Middle frontal gyrus (tissue), 1 donor: Measurements from ENCODE around the gene ALKBH3.

Experiments
- DNase-seq: peaks from one replicate; pipeline ENCODE4 v3.0.0-alpha.2; 2015; ENCODE audit warnings: low spot score; ENCODE audit errors: extremely low spot score

ALKBH3 gene

GRCh38 chr11:43922295-43922648 lies 41.6 kb downstream of the ALKBH3 start:
- DNase-seq = no peak

- DNase-seq = no peak
Observed at GRCh38 chr11:43922744-43923405, 42.2 kb downstream of the ALKBH3 start.

- peak; percentile 48 for DNase-seq
Observed at GRCh38 chr11:43923406-43924111, 42.9 kb downstream of the ALKBH3 start.

DNA sequence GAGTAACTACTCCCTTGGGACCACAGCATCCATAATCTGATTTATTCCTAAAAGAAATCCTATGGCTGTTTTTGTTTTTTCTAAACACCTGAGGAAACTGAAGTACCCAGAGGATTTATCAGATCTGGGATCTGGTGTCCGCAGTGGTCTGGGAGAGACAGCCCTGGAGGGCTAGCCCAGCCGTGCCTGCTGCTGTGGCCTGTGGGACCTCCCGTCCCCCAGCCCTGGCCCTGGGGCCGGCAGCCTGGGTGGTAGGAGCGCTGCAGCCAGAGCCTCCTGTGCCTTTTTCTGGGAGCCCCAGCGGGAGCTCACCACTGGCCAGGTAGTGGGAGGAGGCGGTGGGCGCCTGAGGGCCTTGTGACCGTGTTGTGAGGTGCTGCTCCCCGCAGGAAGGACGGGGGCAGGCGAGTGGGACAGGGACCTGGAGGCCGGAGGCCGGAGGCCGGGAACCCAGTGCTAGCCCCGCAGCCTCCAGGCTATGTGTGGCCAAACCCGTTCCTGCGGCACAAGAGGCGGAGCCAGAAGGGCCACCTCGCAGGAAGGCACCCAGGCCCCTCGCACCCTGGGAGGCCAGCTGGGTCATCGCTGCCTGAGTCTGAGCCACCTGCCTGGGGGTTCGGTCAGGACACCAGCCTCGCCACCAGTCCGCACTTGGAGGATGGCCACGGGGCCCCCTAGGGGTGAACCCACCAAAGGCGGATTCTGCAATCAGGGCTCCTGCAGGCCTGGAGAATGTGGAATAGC lies 43.7 kb downstream of the ALKBH3 start:
- no peak for DNase-seq

- no peak for DNase-seq
Observed at GRCh38 chr11:43925063-43925931, 44.7 kb downstream of the ALKBH3 start.

DNA sequence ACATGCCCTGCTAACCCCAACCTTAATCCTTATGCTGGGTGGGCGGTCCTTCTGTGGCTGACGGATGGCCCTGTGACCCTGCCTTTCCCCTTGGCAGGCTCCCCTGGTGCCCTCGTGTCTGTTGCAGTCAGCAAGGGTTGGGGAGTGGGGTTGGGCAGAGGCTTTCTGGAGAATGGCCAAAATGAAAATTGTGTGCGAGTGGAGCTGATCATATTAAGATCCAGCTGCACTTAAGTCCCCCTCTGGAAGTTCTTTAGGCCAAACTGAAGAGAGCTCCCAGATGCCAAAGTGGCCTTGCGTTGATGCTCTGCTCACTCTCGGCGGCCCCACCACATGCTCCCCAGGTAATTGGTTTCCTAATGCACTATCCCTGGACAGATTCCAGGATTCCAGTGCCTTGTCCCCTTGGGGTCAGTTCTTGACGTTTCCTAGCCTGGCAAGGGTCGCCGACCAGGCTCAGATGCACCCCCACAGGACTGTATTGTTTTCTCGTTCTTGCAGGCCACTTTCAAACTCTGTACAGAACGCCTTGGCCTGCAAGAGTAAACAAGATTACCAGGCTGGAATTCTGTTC lies 45.4 kb downstream of the ALKBH3 start:
- no peak for DNase-seq

DNA sequence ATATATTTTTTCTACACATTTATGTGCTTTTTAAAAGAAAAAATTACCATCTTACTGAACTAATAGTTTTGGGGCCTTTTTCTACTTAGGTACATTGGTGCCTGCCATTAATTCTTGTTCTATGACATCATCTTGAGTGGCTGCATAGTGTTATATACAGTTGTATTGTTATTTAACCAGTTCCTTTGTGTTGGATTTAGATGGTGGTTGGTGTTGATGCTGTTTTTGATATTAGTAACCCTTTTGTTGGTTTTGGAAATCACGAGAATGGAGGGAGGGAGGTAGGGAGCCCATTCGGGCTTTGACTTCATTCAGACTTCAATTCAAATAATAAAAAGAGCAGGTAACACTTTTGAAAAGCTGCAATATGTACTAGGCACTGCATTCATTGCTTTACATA lies 46.4 kb downstream of the ALKBH3 start:
- DNase-seq = no peak

DNA sequence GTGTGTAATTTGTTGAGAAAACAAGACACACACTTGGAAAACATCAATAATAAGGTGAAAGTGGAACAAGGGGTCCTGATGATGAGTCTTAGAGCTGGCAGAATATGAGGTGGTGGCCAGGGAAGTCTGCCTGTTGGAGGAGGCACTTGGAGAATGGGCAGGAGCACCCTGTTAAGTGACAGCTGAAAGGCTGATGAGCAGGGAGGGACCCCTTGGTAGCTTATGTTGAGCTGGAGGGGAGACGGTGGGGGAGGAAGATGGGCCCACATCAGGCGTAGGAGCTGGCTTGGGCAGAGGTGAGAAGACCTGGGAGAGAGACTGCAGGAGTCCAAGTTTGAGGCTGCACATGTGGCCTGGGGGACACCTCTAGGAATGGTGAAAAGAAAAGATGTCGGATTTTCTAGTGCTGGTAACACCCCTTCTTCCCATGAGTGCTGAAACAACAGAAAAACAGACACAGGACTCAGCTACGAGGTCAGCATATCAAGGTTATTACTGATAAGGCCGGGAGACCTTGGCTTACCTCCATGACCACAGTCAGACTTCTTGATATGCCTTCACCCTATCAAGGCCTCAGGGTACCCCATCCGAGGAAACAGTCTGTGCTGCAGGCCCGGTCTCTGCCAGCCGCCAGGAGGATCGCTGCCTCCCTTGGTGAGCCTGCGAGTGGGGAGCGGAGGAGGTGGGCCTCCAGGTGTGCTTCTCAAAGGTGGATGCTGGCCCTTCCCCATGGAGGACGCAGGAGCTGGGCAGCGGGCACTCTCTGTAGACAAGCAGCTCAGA lies 47.5 kb downstream of the ALKBH3 start:
- DNase-seq = no peak

DNA sequence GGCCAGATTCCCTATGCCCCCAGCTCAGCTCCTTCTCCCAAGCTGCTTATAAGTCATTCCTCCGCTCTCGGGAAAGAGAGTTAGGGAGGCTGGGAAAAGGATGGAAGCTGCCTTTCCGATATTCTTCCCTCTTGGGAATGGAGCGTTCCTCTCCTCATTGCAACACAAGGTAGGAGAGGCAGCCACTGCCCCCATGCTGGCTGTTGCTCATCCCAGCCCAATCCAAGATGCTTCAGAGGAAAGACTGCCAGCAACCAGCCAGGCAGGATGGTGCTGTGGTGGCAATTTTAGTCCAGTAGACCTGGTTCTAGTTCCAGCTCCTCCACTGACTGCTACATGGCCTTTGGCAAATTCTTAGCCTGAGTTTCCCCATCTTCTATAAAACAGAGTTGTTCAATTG lies 48.1 kb downstream of the ALKBH3 start:
- no peak for DNase-seq

GRCh38 chr11:43930868-43931716 lies 50.5 kb downstream of the ALKBH3 start:
- DNase-seq = no peak

GRCh38 chr11:43931717-43932039 lies 51.0 kb downstream of the ALKBH3 start:
- no peak for DNase-seq

- no peak for DNase-seq
Observed at GRCh38 chr11:43933226-43933607, 52.6 kb downstream of the ALKBH3 start.

DNA sequence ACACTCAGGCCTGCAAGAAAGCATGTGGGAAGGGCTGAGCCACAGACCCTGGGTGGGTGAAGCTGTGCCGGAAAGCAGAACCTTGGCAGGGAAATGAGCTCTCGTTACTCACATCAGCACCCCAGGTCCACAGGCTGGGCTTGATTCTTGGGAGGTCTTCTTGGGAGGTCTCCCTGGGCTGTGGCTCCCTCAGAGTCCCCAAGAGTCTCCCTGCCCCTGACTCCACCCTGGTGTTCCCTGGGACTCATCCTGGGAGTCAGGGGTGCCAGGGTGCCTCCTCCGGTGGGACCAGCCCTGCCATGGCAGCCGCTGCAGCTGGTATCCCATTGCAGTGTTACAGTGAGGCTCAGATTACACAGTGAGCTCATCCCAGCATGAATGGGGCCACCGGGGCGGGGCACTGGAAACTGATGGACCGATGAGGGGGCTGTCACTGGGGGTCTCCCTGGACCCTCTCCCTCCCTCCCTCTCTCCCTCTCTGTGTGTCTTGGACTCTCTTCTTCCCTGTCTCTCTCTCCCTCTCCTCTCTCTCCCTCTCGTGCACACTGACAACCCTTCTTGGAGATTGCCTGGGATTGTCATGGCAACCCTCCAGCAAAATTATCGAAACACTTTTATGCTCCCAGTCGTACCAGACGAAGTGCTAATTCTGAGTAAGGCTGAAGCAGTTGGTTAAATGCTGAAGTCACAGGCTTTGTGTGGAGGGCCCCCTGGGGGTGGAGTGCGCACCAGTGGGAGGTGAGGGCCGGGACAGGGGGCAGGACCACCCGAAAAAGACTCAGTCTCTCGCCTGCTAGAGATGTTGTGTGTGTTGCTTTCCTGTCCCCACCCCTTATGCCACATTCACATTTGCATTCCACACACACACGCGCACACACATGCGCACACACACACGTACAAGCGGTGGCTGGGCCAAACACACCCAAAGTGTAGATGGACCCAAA lies 53.2 kb downstream of the ALKBH3 start:
- no peak for DNase-seq

DNA sequence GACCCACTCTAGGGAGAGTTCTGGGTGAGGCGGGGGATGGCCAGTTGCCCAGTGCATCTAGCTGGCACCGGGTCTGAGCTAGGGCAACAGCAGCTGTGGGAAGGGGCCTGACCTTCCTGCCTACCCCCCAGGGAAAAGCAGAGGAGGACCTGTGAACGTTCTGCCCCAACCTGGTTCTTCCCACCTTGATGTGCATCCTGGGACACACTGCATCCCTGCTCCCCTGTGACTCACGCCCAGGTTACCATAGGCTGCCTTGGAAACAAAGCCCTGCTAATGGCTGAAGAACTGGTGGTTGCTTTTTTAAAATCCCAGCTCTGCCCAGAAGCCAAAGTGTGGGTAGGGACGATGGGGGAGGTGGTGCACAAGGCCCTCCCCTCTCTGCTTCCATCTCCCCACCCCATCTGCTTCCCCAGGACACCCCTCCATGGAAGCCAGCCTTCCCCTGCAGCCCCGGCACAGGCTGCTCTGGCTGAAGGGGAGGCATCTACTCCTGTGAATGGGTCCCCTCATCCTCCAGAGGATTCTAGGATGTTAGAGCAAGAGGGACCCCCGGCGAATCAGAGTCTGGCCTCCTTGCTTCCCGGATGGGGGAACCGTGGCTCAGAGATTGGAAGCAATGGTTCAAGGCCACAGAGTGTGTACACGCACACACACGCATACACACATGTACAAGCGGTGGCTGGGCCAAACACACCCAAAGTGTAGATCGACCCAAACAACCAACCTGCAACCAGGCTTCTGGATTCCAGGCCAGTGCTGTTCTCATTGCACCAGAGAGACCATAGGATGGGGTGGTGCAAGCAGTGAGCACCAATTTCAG lies 54.2 kb downstream of the ALKBH3 start:
- no peak for DNase-seq

GRCh38 chr11:43935424-43935979 lies 54.9 kb downstream of the ALKBH3 start:
- no peak for DNase-seq

GRCh38 chr11:43936076-43936475 lies 55.4 kb downstream of the ALKBH3 start:
- no peak for DNase-seq
